Esophagus (tissue), 2 donors: ENCODE results near the gene TIMM29. TPM values are rescaled to one million over a fixed set of nuclear protein-coding genes. Genes with fewer than 3 reads are reported as not detected.

Experiments
- H3K27ac ChIP-seq, 2 donors: one replicate each; pipeline ENCODE4 v1.5.1; 2013; ENCODE audit warnings: low read depth in 2 of 2, mild to moderate bottlenecking in 2 of 2, inconsistent platforms in 1 of 2, low read length in 1 of 2, moderate library complexity in 1 of 2
- H3K27me3 ChIP-seq, 2 donors: one replicate each; pipeline ENCODE4 v1.6.1; 2013; ENCODE audit warnings: low read length in 2 of 2, control low read depth in 1 of 2, mild to moderate bottlenecking in 1 of 2; ENCODE audit not compliant: insufficient read depth in 2 of 2, control insufficient read depth in 1 of 2
- H3K36me3 ChIP-seq, 2 donors: one replicate each; pipeline ENCODE4 v1.6.1; 2013; ENCODE audit warnings: low read length in 1 of 2; ENCODE audit not compliant: control insufficient read depth in 2 of 2, insufficient read depth in 2 of 2
- H3K4me1 ChIP-seq, 2 donors: one replicate each; pipeline ENCODE4 v1.6.1; 2013; ENCODE audit warnings: low read length in 1 of 2; ENCODE audit not compliant: control insufficient read depth in 2 of 2, insufficient read depth in 2 of 2
- H3K4me3 ChIP-seq, 2 donors: one replicate each; pipeline ENCODE4 v1.5.1; 2013; ENCODE audit warnings: low read length in 2 of 2, mild to moderate bottlenecking in 2 of 2, low read depth in 1 of 2, moderate library complexity in 1 of 2
- H3K9me3 ChIP-seq, 2 donors: one replicate each; pipeline ENCODE4 v1.6.1; 2013; ENCODE audit warnings: mild to moderate bottlenecking in 2 of 2, low read depth in 1 of 2, low read length in 1 of 2, moderate library complexity in 1 of 2; ENCODE audit not compliant: control insufficient read depth in 2 of 2, insufficient read depth in 1 of 2
- WGBS, 2 donors: extraction: QIAGEN DNeasy Blood & Tissue Kit; methylation state at CpG; one replicate each; pipeline ENCODE4 v1.1.7; 2013; 5-methylcytosine and 5-hydroxymethylcytosine counted together
- polyA plus RNA-seq, 2 donors: library from polyadenylated mRNA; stranded (reverse); fragments of 200-250 nt; gene quantifications; one replicate each; pipeline ENCODE4 v1.2.3, GENCODE V29; 2013
- donor health status: healthy with polysubstance abuse.
- donor health status: Bipolar disorder and iron deficiency.

TIMM29 gene
- polyA plus RNA-seq, 2 donors: 14.1 to 16.7 TPM

DNA sequence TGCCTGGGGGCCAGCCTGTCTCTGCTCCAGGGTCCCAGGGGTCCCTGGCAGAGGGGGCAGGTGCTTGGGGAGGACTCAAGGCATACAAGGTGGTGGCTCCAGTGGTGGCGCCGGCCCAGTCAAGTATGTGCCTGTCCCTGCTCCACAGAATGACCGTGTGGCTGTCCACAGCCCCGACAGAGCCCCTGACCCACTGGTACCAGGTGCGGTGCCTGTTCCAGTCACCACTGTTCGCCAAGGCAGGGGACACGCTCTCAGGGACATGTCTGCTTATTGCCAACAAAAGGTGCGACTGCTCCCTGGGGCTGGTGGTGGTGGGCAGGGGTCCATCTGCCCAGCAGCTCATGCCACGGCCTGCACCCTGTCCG, 8.3 kb upstream of the TIMM29 start:
- H3K9me3 ChIP-seq: no peaks in the 10 kb centered on the region
- WGBS, 2 donors: 91 to 92% methylated on average over 10 of the region's 10 CpGs
- H3K27me3 ChIP-seq: no peaks in the 10 kb centered on the region
- H3K4me3 ChIP-seq: no peak overlapping the region
- peaks cover 4 to 51% of the 10 kb centered on the region in 2 donors for H3K36me3 ChIP-seq
- H3K27ac ChIP-seq: no peak overlapping the region
- peaks cover 0 to 11% of the 10 kb centered on the region in 2 donors for H3K4me1 ChIP-seq

DNA sequence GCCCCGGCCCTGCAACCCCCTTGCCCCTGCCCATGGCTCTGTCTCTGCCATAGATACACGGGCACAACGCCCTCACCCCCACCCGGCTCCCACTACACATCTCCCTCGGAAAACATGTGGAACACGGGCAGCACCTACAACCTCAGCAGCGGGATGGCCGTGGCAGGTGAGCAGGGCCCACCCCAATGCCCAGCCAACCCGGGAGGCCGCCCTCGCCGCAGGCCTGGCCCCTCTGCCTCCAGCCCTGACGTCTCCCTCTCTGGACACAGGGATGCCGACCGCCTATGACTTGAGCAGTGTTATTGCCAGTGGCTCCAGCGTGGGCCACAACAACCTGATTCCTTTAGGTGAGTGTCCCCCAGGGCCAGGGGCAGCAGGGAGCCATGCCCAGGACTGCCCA, 7.8 kb upstream of the TIMM29 start:
- no peaks in the 10 kb centered on the region for H3K9me3 ChIP-seq
- no peaks in the 10 kb centered on the region for H3K27me3 ChIP-seq
- H3K36me3 ChIP-seq: peaks cover 4 to 54% of the 10 kb centered on the region in 2 donors
- no peak overlapping the region for H3K27ac ChIP-seq
- H3K4me1 ChIP-seq: peaks cover 0 to 6% of the 10 kb centered on the region in 2 donors
- H3K4me3 ChIP-seq: no peak overlapping the region
- 82 to 87% methylated on average over 16 of the region's 16 CpGs for WGBS, 2 donors

DNA sequence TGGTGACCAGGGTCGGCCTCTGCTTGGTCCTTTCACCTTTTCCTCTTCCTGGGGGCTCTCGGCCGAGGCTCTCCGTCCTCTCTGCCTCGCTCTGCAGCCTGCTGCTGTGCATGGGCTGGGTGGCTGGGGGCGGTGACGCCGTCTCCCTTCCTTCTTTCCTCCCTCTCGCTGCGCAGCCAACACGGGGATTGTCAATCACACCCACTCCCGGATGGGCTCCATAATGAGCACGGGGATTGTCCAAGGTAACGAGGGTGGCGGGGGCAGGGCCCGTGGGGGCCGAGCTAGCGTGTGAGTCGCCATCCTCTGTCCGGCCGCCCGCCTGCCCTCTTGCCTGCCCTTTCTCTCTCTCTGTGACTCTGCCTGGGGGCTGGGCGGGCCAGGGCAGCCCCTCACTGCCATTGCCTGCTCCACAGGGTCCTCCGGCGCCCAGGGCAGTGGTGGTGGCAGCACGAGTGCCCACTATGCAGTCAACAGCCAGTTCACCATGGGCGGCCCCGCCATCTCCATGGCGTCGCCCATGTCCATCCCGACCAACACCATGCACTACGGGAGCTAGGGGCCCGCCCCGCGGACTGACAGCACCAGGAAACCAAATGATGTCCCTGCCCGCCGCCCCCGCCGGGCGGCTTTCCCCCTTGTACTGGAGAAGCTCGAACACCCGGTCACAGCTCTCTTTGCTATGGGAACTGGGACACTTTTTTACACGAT, 7.3 kb upstream of the TIMM29 start:
- Histone ChIP-seq H3K4me1 (peaks cover 0 to under 1% of the 10 kb centered on the region in 2 donors), H3K27me3 (no peaks in the 10 kb centered on the region), H3K9me3 (no peaks in the 10 kb centered on the region), H3K36me3 (peaks cover 4 to 54% of the 10 kb centered on the region in 2 donors), H3K27ac (no peak overlapping the region), H3K4me3 (no peak overlapping the region)
- WGBS, 2 donors: 88 to 89% methylated on average over 43 of the region's 43 CpGs

DNA sequence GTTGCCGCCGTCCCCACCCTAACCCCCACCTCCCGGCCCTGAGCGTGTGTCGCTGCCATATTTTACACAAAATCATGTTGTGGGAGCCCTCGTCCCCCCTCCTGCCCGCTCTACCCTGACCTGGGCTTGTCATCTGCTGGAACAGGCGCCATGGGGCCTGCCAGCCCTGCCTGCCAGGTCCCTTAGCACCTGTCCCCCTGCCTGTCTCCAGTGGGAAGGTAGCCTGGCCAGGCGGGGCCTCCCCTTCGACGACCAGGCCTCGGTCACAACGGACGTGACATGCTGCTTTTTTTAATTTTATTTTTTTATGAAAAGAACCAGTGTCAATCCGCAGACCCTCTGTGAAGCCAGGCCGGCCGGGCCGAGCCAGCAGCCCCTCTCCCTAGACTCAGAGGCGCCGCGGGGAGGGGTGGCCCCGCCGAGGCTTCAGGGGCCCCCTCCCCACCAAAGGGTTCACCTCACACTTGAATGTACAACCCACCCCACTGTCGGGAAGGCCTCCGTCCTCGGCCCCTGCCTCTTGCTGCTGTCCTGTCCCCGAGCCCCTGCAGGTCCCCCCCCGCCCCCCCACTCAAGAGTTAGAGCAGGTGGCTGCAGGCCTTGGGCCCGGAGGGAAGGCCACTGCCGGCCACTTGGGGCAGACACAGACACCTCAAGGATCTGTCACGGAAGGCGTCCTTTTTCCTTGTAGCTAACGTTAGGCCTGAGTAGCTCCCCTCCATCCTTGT, 6.5 kb upstream of the TIMM29 start:
- Histone ChIP-seq H3K9me3 (no peaks in the 10 kb centered on the region), H3K27ac (no peak overlapping the region), H3K4me3 (no peak overlapping the region), H3K36me3 (peaks cover 4 to 50% of the 10 kb centered on the region in 2 donors), H3K27me3 (no peaks in the 10 kb centered on the region), H3K4me1 (no peaks in the 10 kb centered on the region)
- 77 to 79% methylated on average over 33 of the region's 33 CpGs for WGBS, 2 donors

DNA sequence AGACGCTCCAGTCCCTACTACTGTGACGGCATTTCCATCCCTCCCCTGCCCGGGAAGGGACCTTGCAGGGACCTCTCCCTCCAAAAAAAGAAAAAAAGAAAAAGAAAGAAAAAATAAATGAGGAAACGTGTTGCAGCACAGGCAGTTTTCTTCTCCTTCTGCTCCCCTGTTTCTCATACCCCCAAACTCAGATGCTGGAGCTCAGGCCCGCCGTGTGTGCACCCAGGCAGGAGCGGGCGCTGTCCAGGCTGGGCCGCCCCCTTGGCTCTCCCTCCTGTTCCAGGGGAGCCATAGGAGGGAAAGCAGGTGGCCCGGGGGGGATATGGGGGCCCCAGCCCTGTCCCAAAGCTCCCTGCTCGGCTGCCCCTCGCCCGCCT, 6.0 kb upstream of the TIMM29 start:
- H3K27me3 ChIP-seq: no peaks in the 10 kb centered on the region
- peaks cover 3 to 4% of the 10 kb centered on the region in 2 donors for H3K4me1 ChIP-seq
- WGBS, 2 donors: 87 to 89% methylated on average over 13 of the region's 13 CpGs
- no peaks in the 10 kb centered on the region for H3K9me3 ChIP-seq
- peaks cover 4 to 50% of the 10 kb centered on the region in 2 donors for H3K36me3 ChIP-seq
- no peak overlapping the region for H3K4me3 ChIP-seq
- no peak overlapping the region for H3K27ac ChIP-seq

DNA sequence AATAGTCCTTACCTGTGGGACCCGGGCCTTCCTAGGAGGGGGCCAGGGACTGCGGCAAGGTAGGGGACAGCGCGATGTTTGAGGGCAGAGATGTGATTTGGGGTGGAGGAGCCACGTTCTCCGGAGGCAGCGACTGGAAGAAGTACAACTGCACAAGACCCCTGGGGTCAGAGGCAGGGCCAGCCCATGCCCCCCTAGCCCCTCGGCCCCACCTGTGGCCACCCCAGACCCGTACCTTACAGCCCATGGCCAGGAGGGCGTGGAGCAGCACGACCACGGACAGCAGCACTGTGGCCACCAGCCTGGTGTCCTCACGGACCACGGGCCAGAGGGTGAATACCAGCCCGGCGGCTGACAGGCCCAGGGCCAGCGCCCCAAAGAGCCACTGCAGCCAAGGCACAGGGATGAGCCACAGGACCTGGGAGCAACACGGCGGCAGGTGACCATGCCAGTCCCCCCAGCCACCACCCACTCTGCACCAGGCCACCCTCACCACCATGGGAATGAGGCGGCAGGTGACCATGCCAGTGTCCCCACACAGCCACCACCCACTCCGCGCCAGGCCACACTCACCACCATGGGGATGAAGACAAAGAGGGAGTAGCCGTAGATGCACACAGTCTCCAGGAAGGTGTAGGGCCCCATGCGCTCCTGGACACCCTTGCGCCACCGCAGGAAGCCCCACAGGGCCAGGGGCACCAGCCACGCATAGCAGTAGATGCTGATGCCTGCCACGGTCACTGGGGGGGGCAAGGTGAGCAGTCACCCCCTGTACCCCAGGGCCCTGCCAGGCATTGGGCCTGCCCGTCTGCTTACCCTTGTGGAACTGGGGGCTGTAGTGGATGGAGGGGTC, 5.1 kb upstream of the TIMM29 start:
- Histone ChIP-seq H3K9me3 (no peaks in the 10 kb centered on the region), H3K27ac (no peak overlapping the region), H3K27me3 (no peaks in the 10 kb centered on the region), H3K4me1 (peaks cover 4 to 6% of the 10 kb centered on the region in 2 donors), H3K4me3 (no peak overlapping the region), H3K36me3 (peaks cover 4 to 48% of the 10 kb centered on the region in 2 donors)
- WGBS, 2 donors: 89% methylated on average over 29 of the region's 29 CpGs

DNA sequence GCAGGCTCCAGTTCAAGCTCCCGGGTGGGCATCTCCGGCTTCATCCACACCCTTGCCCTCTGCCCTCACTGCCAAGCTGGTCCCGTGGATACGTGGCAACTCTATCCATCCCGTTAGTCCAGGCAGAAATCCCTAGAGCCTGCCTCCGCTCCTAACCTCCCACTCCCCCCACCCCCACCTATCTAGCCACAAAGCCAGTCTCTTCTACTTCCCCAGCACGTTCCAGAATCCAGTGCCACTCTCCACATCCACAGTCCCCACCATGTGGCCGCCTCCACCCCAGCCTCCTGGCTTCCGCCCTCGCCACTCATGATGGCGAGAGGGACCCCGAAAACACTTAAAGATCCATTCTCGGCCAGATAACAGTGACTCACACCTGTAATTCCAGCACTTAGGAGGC, 4.0 kb upstream of the TIMM29 start:
- H3K4me3 ChIP-seq: no peak overlapping the region
- peaks cover 4 to 45% of the 10 kb centered on the region in 2 donors for H3K36me3 ChIP-seq
- H3K4me1 ChIP-seq: peaks cover 4 to 11% of the 10 kb centered on the region in 2 donors
- 81 to 84% methylated on average over 13 of the region's 13 CpGs for WGBS, 2 donors
- no peak overlapping the region for H3K27ac ChIP-seq
- no peaks in the 10 kb centered on the region for H3K27me3 ChIP-seq
- H3K9me3 ChIP-seq: no peaks in the 10 kb centered on the region

DNA sequence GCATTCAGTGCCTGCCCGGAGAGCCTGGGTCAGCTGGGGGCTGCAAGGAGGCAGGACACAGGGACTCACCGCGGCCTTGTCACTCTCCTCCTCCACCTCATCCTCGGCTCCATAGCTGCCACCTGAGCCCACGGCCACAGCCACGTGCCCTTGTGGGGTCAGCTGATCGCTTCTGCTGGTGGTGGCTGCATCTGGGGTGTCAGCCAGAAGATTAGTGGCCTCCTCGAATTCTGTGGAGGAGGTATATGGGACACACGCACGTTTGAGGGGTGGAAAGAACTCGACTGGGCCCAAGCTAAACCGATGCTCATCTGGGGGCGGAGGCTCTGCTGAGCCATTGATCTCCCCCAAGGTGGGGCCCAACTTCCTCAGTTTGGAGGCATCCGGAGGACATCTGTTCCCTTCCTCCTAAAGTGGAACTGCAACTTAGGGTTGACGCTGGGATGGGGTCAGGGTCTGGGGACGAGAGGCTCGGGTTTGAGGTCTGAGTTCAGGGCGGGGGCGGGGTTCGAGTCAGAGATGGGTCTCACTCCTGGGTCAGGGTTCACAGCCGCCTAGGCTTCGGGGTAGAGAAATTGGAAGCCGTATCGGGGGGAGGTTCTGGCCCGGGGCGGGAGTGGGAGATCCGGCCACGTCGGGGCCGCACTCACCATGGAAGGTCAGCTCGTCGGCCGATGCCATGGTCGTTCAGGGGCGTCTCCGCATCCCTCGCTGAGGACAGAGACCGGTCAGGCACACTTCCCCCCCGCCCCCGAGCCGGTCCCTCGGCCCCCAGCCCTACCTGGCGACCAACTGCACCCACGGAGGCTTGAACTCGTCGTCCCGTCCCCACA, 665 bp upstream of the TIMM29 start:
- Histone ChIP-seq H3K36me3 (peaks cover 4 to 20% of the 10 kb centered on the region in 2 donors), H3K4me1 (peaks cover 4 to 13% of the 10 kb centered on the region in 2 donors)
- 6 to 7% methylated on average over 44 to 47 of the region's 47 CpGs for WGBS, 2 donors

DNA sequence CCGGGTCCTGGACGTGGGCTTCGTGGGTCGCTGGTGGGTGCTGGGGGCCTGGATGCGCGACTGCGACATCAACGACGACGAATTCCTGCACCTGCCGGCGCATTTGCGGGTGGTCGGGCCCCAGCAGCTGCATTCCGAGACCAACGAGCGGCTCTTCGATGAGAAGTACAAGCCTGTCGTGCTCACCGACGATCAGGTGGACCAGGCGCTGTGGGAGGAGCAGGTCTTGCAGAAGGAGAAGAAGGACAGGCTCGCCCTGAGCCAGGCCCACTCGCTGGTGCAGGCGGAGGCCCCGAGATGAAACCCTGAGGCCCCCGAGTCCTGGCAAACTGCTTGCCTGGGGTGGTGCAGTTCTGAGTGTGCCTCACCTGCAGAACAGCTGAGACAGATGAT, 787 bp downstream of the TIMM29 start:
- peak overlapping the region; percentile 77 to 98 for H3K4me3 ChIP-seq
- no peaks in the 10 kb centered on the region for H3K9me3 ChIP-seq
- peak overlapping the region; percentile 84 to 91 for H3K27ac ChIP-seq
- 5% methylated on average over 27 of the region's 27 CpGs for WGBS, 2 donors
- H3K36me3 ChIP-seq: peaks cover under 1 to 6% of the 10 kb centered on the region in 2 donors
- peaks cover 4 to 13% of the 10 kb centered on the region in 2 donors for H3K4me1 ChIP-seq
- H3K27me3 ChIP-seq: no peaks in the 10 kb centered on the region

More for the DNA sequence above, 665 bp upstream of the TIMM29 start:
- Histone ChIP-seq H3K27ac (peak overlapping the region; percentile 78 to 84), H3K4me3 (peak overlapping the region; percentile 77 to 98), H3K9me3 (no peaks in the 10 kb centered on the region), H3K27me3 (no peaks in the 10 kb centered on the region)
